Stimulated activated CD8-positive, alpha-beta memory T cell treated with anti-CD3 and anti-CD28 coated beads, Interleukin-4, amount 100 ng/mL, for 24 hours (primary cell): ENCODE data around the gene ANGPTL2.

Source experiments
- DNase-seq: peaks from one replicate; pipeline ENCODE4 v3.0.0-alpha.2; 2020; ENCODE audit warnings: low read depth

The ANGPTL2 gene

DNA sequence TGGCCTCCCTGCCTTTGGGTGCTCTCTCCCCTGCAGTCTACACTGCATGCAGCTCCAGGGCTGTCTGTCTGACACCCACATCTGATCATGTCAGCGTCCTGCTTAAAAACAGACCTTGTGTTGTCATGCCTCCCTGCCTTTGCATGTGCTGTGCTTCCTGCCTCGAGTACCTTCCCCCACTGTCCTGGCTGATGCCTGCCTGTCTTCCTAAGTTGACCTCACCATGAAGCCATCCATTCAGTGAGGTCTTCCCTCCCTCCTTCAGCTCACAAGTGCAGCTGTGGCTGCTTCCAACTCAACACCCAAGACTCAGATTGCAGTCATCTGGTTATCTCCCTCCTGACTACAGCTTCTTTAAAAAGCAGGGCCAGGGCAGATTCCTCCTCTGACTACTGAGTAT, 5.5 kb downstream of the ANGPTL2 start:
- DNase-seq = no peak

DNA sequence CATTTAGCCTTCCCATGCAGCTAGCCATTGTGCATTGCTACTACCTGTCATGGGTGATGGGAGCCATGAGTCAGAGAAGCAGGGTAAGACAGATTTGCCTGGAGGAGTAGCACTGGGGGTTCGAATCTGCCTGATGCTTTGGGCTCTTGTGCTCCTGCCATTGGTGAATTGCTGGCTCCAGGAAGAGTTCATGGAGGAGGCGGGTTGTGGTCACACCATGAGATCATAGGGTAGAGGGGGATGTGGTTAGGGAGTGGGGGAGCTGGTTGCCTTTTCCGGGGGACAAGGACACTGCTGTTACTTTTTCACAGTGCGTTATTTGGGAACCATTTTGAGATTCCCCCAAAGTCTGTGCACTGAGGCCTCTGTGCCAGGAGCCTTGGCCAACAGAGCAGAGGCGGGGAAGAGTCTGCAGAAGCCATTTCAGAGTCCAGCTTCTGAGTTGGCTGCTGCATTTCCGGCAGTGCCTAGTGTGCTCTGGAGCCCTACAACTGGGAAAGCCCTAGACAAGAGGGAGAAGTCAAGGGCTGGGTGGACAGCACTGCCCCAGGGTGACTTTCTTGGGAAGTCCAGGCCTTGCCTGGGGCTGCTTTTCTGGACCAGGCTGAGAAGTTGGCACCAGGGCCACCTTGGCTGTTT, 6.2 kb downstream of the ANGPTL2 start:
- no peak for DNase-seq

DNA sequence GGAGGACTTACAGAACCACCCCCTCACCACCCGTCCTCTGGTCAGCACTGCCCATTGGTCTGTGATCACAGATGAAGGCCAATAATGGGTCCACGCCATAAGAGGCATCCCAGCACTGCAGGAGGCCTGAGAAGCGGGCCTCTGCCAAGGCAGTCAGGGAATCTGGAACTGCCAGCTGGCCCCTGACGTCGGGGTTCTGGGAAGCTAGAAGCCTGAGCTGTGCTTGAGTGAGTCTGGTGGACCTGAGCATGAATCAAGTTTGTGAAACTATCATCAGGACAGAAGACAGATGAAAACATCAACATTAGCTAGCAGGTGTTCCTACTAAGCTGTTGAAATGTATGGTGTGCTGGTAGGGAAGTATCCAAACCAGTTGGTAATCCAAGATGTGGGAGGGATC, 7.8 kb downstream of the ANGPTL2 start:
- no peak for DNase-seq

DNA sequence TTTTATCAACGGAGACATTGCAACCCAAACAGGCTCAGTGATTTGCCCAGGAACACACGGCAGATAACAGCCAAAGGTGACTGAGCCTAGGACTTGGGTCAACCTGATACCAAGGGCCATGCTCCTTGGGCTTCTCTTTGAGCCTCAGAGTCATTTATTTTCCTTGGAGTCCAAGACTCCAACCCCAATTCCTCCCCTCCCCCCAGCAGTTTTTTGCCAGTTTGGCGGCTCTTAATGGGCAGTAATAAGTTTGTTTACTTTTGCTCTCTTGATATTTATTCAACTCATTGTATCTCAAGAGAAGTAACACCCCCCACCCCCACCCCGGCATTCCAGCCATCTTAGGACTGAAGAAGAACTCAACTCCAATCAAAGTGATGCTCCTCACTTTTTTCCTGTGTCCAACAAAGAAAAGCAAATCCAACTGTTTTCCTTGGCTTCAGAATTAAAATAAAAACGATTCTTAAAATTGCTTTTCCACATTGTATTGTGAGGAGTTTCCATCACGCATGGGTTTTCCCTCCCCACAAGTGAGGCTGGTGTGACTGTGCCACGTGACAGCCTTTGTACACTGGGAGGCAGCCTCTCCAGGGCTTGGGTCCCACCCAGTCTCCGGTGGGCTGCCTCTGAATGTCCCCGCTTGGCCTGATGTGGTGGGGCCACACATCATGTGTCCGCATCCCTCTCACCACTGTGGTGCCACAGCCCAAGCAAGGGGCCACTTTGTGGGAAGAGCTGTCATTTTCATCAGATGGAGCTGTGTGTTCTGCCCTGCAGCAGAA, 9.1 kb downstream of the ANGPTL2 start:
- no peak for DNase-seq

DNA sequence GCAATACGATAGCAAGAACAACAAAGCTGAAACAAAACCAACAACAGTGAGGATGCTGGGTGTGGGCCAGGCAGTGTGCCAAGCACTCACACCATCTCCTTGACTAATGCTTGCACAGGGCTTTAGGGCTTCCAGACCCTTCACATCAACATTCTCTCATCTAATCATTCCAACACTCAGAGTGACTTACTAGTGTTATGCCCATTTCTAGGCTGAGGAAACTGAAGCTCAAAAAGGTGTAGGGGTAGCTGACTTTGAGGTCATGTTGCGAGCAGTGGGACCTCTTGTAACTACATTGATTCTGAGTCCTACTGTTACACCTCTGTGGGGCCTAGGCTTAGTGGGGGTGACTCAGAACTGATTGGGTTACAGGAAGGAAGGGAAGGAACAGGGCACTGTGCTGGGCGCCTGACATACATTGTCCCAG, 9.7 kb downstream of the ANGPTL2 start:
- no peak for DNase-seq

DNA sequence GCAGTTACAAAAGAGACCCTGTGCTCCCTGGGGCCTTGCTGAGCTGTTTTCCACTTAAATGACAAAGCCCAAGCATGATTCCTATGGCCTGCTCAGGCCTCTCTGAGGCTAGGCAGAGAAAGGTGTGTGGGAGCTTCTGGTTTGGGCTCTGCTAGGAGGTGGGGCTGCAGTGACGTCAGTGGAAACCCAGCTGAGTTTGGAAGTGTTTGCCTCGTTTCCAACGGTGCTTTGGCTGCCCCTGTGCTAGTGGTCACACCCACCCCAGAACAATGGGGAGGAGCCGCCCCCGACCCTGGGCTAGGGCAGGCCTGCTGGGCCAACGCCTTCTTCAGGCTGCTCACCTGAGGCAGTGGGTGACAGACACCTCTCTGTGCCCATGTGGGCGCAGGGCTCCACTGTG, 10.4 kb downstream of the ANGPTL2 start:
- no peak for DNase-seq

DNA sequence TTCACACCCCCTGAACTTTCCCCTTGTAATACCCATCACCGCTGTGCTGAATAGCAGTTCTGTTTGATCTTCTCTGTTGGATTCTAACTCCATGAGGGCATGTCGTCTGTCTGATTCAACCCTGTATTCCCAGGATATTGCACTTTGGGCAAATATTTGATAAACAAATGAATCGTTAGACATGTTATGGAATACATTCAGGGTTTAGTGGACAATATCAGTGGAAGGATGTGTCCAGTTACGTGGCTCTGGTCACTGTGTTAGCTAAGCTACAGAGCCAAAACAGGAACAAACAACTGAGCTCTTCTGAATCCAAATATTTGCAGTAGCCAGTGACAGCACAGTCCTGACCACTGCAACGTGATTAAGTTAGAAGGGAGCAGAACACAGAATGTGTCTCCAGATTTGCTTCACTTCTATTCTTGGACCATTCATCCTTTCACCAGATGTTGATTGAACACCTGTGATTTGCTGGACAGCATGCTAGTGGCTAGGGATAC, 13.2 kb downstream of the ANGPTL2 start:
- DNase-seq = no peak

DNA sequence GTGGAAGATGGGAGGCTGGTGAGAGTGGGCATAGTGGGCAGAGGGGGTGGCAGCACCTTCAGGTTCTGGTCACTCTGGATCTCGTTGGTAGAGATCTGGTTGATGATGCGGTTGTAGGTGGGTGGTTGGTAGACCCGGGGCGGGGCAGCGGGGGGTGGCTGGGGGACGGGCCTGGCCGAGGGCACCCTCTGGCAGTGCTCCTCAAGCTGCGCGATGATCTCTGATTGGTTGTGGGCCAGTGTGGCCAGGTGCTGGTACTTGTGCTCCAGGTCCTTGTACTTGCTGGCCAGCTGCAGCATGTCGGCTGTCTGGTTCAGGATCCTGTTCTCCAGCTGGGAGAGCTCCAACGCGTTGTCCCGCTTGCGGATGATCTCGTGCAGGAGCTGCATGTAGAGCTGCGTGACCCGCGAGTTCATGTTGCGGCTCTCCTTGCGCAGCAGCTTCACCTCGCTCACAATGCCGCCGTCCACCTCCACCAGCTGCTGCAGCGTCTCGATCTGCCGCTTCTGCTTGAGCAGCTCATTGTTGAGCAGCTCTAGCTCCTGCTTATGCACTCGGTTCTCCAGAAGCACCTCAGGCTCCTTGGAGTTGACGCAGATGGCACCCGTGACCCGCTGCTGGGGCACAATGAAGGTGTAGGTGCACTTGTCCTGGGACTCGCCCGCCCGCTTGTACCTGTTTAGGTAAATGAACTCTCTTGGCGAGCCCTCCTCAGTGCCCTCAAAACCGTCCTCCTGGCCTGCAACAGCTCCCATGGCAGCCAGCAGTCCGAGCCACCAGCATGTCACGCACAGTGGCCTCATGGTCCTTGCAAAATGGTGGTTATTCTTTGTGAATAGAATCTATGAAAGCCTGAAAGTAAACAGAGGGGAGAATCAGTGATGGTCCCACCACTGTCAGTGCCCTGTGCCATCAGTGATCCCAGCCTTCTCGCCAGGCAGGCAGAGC, 14.2 kb downstream of the ANGPTL2 start:
- DNase-seq = no peak

DNA sequence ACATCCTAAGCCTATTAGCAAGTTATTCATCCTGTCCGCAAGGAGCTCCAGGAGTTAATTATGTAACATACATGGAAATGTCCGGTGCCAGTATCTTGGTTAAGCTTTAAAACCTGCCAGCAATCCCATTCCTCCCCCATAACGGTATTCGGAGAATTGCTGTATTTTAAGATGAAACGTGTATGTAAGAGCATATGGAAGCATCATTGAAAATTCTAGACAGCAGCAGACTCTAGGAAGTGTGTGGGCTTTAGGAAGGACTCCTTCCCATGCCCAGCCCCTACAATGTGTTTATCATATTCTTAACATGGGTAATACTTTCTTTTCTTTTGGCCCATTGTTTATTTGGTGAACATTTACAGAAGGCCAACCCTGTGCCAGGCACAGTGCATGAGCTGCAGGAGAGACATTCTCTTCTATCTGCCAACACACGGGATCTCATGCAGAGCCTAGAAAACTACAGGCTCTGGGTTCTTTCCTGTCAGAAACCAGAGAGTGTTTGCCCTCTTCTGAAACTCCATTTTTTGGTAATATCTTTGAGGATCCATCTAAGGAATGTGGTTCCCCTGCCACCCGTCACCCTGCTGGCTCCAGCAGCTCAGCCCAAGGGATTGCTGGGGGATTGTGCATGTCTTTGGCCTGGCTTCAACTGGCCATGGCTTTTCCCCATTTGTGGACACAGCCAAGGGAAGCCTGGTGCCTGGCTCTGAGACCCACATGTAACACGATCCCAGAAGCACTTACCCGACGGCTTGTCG, 15.1 kb downstream of the ANGPTL2 start:
- DNase-seq = no peak

DNA sequence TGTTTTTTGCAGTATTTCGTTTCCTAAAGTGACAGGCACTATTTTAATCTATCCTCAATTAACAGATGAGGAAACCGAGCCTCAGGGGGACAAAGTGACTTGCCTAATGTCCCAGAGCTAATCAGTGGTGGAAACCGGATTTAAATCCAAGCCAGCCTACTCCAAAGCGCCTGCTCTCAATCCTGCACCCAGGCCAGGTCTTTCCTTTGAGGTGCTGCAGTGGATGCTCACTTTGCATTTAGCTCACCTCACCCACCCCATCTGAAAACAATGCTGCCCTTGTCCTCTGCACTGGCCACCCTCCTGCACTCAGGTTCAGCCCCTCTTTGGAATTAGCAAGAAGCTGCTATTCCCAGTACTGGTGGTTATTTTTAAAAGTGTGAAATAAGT, 16.0 kb downstream of the ANGPTL2 start:
- DNase-seq = no peak

DNA sequence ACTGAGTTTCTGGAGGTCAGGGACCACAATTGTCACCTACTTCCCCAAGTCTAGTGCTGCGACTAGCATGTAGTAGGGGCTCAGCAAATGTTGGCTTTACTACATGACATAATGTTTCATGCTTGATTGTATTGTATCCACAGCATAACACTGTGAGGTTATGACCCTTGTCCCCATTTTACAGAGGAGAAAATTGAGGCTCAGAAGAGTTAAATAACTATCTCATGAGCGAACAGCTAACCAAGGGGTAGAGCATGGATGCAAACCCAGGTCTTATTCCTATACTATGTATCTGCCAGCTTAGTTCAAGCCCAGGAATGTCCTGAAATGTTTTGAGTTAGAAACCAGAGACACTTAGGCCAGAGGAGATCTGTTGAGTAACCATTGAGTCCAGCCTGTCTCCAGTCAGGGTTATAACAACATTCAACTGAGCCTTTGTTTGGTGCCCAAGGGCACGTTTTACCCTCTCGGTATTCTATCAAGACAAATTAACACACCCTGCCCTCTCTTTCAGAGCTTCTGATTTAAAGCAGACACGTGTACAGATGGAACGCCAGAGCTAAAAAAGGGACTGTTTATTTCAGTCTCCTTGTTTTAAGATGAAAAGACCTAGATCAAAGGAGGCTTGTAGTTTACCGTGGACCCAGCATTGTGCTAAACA, 16.5 kb downstream of the ANGPTL2 start:
- no peak for DNase-seq

DNA sequence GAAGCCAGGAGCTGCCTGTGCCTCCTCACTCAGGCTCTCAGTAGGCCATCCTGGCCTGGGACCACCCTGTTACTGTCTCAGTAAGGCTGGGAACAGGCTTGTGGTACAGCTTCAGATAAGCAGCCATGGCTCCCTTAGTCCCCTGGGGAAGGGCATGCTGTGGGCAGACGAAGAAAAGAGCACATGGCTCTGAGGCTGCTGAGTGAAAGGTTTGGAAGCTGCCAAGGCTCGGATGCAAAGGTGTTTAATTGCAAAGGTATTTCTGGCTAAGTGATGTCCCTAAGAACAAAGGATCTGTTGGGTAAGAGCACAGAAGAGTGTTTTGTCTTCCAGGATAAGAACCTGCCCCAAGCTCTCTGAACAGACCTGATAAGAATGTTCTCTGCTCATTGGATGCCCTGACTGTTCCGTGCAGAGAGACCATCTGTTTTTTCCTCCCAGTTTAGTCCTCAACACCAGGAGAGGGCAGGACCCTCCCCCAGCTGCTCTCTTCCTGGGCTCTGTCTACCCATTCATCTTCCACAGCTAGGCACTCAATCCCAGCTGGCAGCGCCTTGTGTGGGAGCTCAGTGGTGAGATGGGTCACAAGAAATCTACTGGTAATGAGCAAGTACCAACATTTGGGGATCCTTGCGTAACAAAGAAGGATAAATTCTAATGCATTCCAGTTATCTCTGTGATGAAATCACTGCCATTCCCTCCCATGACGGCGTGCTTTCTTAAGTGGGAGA, 17.7 kb downstream of the ANGPTL2 start:
- DNase-seq = no peak

DNA sequence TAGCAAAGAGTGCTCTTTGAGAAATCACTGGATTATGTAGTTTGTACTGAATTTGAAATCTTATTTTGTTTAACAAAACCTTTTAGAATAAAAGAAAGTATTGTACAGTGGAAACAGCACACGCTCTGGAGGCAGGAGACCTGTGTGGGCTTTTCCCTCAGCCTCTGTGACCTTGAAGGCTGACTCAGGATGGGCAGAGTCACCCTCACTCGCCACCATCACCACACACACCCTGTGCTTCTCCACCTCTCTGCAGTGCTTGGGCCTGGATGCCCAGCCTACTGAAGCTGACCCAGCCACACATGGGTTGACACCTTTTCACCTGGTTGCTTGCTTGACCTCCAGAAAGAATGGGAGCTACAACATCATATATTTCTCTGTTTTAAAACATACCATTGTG, 19.6 kb downstream of the ANGPTL2 start:
- no peak for DNase-seq

DNA sequence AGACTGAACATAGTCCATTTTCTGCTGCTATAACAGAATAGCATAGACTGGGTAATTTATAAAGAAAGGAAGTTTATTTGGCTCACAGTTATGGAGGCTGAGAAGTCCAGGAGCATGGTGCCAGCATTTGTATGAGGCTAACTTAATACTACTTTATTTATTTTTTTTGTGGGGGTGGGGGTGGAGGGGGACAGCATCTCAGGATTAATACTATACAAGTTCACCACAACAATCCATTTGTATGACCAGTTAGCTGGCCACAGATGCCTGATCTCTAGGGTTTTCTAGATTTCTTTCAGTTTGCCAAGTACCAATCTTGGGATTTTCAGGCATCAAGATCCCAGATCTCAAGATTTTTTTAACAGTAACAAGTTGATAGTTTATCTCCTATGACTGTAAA, 20.3 kb downstream of the ANGPTL2 start:
- DNase-seq = no peak

DNA sequence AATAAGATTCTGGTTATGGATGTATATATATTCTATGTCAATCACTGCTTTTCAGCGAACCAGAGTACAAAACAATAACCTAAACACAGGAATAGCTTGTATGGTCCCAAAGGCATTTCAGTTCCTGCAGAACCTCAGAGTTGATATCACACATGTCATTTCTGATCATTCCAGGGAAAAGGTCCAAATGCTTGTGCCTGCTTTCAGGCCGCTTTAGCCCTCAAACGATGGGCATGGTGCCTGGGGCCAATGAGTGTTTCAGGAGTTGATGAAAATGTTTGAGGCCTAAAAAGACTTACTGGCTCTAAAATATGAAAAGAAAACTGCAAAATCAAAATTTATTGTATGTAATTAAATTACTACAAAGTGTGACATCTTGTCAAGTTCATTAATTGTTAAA, 22.8 kb downstream of the ANGPTL2 start:
- no peak for DNase-seq

DNA sequence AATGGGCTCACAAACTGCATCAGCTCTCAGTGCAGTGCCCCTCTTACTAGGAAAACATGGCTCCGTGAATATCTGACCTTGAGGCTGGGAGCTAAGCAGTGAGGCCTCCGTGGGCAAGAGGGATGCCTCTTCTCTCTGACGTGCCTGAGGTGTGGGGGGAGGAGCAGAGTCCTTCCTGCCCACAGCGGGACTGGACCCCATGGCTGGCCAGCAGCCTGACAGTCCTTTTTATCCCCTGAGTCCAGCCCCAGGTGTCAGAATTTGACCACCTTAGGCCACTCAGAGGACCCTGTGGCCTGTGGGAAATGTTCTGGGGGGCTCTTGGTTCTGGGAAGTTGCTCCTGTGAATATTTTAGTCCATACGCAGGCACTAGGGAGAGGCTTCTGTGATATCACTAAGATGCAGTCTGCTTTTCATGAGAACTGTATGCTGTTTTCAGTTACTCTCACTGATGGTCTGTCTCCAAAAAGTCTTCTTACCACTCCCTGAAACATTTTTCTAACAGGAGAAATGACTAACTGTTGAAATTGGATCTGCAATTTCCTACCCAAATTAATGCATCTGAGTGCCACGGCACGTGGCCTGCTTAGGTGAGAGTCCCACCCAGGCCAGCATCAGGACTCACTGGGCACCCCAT, 23.4 kb downstream of the ANGPTL2 start:
- no peak for DNase-seq

DNA sequence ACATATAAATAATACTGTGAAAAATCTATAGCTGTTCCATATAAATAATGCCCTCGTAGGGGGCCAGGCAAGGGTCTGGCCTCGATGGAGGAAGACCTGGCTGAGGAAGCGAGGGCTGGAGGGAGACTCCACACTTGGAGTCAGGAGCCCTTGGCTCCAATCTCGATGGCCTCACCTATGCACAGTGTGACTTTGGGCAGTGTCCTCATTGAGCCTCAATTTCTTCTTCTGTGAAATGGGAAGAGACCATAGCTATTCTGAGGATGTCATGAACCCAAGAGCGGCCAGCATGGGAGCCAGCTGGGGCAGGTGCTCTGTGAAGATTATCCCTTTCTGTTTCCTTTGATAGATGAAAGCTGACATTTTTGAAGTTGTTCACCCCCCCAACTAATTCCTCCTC, 24.8 kb downstream of the ANGPTL2 start:
- no peak for DNase-seq

DNA sequence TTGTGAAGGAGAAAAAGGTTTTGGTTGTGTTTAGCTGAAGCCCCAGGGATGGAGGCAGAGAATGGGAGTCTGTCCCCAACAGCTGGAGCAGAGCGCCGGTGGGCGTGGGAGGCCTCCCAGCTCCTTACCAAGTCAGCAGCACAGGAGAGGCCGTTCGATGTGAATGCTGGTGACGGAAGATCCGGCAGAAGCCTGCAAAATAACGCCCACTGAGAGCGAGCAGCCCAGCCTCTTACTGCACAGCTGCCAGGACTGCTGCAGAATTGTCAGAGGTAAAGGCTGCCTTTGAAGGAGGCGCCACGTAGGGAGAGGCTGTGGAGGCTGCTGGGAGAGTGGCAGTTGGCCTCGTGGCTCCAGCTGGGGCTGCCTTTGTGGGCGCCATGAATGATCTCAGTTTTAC, 26.2 kb downstream of the ANGPTL2 start:
- DNase-seq = no peak

DNA sequence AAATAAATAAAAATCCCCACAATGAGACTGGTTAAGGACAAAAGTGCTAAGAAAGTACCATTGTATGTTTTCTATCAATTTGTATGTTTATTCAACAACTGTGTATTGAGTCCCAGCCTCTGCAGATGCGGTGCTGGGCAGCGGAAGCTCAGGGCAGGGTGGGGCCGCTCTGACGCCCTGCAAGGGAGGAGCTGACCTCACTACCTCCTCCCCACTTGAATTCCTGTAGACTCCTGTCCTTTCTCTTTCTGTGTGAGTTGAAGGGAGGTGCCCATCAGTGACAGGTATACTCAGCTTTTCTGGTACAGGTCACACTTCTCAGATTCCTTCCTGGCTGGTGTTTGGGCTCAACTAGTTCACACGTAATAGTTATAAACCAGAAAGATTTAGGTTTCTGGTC, 27.0 kb downstream of the ANGPTL2 start:
- no peak for DNase-seq
